NCI-H2227 (cell line): ENCODE results near the gene C1orf21.

ENCODE experiments used
- DNase-seq: peaks from one replicate; lab custom pipeline; 2025; ENCODE audit not compliant: unreplicated experiment; lab: John Stamatoyannopoulos, UW

Gene C1orf21

DNA sequence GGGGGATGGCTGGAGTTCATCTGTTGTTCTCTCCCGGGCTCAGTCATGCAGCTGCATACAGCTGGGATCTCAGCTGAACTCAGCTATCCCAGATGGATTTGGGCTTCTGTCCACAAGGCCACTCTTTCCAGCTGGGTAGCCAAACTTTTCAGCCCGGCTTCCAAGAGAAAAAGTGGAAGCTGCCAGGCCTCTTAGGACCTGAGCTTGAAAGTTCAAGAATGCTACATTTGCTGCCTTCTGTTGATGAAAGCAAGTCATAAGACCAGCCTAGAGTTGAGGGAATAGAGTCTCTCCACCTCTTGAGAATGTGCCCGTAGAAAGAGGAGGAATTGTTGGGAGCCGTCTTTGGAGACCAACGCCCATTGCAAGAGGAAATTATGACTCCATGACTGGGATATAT is 95.3 kb downstream of the C1orf21 start:
- DNase-seq: no peak

DNA sequence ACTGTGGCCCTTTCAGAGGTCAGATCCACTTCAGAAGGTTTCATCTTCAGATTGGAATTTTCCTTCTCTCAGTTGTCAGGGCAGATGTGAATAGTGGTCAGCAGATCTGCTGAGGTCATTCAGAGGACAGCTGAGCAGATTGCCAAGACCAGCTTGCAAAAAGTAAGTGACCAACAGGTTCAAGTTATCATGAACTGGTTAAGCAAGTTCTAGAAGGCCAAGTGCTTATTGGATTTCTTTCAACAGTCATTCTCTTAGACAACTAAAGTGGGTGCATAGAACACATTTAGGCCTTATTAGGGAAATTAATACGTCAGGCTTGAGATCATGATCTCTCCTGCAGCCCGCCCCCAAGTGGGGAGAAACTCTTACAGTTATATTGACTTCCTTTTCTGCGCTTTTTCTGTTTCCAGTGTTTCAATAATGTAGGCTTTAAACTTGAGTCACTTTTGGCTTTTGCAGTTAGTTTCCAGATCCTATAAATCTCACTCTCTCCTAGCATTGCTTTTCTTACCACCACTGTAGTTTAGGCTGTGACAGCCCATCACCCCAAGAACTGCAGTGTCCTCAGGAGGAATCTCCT is 96.4 kb downstream of the C1orf21 start:
- no peak for DNase-seq

DNA sequence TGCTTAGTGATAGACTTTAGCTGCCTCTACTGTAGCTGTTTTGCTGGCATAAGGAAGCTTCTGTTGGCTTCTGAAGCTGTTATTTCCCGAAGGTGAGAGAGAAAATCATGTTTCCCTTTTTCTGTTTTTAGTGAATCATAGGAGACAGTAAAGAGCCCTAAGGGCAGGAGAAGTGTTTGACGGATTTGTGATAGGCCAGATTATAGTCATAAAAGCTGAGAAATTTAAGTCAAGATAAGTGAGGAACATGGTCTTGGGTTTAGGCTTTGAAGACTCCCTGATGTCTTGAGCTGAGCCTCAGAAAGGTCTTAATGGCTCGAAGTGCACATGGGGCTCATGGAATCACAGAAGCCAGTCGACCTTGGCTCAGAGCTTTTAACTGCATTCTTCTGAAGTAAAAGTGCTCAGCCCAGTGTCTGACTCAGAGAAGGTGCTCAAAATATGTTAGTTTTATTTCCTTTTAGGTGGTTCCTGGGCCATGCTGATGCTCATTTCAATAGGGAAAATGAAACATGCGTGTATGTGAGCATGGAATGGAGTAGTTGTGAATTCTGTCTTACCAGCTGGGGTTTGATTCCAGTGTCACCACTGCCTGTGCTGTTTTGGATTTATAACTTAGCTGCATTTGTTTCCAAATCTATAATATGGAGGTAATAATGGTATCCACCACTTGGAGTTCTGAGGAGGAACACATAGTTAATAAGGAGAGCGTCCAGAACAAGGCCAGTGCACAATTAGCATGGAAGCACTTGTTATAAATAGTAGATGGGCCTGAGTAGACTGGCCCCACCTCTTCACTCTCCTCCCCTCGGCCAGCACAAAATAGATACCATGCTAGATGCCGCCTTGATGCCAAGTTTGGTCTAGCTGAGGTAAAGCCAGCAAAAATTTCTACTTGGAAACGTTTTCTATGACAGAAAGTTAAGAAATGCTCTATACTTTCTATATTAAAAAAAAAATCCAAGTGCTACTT is 99.2 kb downstream of the C1orf21 start:
- DNase-seq: no peak

DNA sequence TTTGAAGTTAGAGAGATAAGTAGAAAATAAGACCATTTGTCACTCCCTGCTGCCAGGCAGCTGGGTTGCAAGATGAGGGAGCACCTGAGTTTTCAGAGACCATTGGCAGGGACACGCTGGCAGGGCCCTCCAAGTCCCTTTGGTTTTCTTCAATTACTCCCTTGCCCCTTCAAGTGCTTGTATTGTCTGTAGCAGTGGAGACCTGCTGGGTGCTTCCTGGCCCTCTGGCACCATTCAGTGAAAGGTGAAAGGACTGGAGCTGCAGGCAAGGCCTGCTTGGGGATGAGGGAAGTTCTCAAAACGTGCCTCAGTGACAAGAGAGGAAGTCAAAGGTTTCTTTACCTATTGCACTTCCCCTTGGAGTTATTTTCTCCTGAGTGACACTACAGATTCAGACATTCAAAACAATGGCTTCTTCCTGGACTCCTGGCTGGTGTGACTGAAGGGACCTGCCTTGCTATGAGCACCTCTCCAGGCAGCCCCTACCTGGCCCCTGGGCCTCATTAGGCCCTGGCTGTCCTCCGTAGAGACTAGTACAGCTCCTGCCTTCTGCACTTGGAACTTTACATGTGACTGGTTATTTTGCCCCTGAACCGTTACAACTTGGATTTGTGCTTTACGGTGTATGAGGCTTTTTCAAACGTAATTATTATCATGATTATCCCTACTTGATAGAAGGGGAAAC is 100.1 kb downstream of the C1orf21 start:
- no peak for DNase-seq

DNA sequence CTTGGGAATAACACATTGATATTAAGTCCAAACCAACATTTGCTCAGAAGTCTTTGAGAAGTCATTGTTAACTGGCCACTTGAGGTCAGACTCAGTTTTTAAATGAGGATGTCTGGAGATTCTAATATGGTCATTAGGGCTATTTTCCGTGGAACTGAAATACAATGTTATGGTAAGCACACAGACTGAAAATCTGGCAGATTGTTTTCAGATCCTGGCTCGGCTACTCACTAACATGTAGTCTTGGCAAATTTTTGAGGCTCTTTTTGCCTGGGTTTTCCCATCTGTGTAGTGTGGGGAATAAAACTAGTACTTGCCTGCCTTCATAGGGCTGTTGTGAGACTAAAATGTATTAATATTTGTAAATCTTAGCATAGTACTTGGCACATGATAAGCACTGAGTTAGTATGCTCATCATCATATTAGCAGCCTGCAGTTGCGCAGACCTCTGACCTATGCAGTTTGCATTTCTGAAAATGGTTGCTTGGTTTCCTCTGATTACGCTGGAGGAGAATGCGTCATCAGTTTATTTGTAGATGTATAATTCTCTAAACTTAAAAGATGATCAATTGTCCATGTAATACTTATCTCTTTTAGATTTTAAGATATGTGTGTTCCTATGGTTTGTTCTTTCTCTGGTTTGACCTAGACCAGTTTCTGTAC is 100.8 kb downstream of the C1orf21 start:
- DNase-seq: no peak

DNA sequence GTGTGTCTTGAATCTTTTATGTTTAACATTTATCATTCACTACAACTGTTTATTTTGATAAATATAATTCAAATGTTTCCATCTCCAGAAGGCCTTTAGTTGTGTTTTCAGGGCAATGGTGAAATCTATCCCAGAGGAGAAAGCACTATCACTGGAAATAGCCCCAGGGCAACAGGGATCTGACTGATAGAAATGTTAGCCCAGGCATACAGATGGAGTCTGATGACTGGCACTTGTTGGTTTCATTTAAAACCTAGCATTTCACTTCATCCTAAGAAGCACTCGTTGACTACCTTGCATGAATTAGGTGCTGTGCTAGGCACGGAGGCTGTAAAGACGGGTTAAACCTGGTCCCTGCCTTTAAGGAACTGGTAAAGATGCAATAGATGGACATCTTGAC is 103.1 kb downstream of the C1orf21 start:
- DNase-seq: no peak

DNA sequence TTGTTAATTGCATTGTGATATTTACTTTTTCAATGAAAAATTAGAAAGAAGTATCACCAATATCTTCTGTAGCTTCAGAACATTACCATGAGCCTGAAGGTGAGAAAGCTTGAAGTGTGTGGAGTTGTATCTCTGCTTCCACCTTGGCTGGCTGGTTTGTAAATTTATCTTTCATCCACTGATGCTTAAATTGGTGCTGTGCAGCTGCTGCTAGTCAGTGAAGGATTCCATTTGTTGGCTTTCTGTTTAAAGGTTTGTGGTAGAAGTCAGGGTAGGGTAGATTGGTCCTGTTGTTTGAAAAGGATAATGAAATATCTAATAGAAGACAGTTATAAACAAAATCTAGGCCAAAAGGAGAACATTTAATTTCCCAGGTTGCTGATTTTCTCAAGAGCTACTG is 105.7 kb downstream of the C1orf21 start:
- DNase-seq: no peak

DNA sequence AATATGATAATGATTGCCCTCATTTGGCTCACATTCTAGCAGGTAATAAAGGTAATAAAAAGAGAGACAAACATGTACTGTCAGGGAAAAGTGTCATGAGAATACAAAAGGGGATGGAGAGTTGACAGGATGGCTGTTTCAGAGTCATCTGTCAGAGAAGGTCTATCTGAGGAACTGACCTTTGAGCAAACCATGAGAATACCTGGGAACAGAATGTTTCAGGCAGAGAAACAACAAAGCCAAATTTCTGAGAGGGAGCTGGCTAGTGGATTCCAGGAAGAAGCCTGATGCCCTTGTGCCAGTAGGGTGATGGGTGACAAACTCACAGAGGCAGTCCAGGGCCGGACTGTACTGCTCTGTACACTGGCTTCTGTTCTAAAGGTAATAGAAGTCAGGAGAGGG is 107.2 kb downstream of the C1orf21 start:
- DNase-seq: no peak

DNA sequence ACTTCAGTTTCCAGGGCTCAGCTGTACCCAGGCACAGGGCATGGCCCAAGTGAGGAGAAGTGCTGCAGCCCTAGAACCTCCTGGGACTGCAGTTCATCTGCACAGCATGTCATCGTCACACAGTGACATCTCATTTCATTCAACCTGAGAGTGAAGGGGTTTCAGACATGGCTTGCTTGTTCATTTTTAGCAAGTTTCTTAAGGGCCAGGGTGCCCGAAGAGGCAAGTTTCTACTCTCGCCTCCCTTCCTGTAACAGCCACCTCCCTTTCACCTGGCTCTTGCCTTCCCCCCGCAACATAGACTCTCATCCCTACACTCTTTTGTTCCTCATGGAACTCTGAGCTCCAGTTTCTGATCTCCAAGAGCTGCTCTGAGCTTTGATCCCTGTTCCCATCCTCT is 108.1 kb downstream of the C1orf21 start:
- no peak for DNase-seq

DNA sequence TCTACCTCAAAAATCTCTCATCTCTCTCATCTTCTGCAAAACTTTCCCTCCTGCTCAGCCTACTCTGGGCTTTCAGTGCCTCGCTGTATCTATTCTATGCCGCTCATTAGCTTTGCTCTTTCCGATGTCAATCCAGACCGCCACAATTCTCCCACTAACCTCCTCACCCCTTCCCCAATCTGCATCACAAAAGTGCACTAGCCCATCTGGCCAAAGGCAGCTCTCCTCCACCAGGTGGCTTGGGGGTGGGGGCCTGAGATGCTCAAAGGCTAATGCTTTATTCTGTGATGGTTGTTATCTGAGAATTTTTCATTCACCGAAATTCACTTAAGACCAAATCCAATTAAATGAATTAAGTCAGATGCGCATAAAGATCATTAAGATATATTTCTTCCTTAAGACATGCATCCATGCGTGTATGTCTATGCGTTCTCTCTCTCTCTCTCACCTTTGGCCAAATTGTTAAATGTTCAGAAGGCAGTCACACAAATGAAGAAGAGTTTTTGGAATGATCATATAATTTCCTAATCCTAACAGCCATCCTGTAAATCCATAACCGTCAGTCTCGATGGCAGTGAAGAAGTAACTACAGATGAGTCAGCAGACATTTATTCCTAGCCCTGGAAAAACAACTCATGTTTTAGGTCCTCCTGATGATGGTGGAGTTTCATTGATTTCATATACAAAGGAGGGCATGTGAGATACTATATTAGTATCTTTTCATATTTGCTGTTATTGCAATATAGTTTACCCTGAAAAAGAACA is 111.3 kb downstream of the C1orf21 start:
- no peak for DNase-seq

DNA sequence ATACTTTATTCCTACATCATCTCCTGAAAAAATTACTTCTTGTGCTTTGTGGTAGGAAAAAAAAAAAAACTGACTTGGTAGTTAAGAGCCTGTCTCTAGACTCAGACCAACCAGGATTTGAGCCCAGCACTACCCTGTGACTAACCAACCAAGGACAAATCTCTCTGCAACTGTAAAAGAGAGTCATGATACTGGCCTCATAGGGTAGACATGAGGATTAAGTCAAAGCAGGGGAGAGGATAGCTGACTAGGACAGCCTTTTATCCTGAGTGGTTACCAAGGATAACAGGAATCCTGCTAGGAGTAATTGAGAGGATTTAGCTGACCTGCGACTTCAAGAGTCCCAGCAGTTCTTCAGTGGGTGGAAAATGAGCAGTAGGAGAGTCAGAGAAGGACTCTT is 112.8 kb downstream of the C1orf21 start:
- peak; percentile 29 for DNase-seq

DNA sequence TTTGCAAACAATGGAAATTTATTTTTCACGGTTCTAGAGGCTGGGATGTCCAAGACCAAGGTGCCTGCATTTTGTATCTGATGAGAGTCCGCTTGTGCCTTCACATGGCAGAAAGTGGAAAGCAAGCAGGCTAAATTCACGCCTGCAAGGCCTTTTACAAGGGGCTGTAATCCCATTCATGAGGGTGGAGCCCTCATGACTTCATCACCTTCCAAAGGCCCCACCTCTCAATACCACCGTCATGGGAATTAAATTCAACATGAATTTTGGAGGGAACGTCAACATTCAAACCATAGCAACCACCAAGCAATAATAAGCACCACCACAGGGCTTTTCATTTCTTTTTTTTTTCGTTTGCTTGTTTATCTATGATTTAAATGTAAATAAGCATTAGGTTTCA is 115.3 kb downstream of the C1orf21 start:
- no peak for DNase-seq

DNA sequence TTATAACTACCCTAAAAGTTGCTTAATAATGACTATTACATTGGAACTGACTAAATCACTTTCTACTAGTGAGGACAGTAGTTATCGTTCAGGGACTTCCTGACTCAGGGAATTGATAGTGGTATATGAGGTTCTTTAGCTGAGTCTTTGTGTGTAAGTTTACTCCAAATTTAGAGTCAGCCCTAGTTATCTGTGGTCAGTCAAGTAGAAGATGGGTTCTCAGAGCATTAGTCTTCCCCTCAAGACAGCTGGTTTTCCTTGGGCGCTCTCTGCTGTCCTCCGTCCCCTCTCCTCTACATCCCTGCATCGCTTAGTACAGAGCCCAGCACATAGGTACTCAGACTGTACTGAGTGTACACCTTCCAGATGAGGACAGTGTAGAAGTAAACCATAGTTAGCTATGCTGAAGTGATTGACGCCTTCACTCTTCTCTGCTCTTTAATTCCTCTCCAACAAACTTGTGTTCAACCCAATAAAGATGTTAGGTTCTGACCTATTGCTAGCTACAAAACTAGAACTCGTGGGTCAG is 116.5 kb downstream of the C1orf21 start:
- no peak for DNase-seq

DNA sequence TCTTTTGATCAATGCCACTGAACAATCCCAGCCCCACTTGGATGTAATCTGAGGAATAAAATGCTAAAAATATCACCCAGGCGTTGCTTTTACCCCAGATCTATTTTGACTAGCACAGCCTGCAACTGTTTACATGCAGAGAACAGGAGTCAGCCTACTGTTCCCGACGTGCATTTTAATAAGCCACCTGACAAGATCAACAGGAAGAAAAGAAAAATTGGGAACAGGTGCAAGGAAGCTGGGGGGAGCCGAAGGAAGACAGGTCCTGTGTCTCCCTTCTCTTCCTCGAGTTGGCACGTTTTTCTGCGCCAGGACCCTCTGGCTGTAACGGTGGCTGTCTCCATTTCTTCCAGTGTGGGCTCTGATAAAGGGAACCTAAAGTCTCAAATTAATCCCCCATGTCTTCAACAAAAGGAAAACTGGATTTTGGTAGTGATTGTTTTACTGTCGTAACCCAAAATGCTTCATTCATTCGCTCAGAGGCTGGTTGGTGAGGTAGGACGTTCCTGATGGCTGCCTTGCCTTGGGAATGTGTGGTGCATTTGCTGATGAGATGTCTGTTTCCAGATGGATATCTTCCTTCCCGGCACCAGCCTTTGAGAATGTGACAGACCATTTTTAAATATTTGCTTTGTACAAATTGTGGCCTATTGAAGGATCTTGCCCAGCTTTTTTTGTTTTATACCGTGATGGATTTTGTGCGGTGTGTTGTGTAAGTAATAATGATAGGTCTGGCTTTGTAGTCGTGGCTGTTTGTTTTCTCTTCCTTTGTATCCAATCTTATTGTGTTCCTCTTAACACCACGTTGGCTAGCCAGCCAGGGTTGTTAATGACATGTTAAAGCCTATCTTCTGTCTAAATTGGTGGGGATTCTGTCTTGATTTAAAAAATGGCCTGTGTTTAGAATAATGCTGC is 117.5 kb downstream of the C1orf21 start:
- peak; percentile 72 for DNase-seq

DNA sequence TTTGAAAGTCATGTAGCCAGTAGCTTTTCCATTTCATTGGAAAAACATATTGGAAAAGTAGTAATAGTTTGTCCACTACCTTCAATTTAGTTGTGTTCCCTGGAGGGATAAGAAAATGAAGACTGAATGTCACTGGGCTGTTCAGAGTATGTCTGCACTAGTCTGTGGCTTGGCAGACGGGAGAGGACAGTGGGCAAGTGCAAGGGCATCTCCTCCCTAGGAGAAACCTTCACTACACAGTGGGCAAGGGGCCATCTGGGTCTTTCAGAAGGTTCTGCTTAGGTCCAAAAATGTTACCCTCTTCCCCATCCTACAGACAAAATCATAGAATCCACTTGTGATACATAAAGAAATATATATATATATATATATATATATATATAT is 118.1 kb downstream of the C1orf21 start:
- DNase-seq: no peak

DNA sequence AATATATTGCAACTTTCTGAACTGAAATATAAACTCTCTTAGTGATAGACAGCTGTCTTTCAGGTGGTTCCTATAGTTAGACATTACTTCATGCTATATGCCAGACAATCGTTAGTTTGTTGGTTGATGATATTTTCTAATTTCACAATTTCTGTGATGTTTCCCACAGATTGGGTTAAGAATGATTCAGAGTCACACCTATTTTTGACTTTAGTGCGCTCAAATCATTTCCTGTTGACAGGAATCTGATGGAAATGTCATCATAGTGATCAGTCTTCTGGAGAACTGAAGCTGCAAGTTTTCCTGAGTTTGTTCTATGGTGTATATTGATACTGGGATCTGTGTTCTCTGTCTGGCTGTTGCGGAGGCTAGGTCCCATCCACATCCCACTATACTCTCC is 119.7 kb downstream of the C1orf21 start:
- DNase-seq: no peak

DNA sequence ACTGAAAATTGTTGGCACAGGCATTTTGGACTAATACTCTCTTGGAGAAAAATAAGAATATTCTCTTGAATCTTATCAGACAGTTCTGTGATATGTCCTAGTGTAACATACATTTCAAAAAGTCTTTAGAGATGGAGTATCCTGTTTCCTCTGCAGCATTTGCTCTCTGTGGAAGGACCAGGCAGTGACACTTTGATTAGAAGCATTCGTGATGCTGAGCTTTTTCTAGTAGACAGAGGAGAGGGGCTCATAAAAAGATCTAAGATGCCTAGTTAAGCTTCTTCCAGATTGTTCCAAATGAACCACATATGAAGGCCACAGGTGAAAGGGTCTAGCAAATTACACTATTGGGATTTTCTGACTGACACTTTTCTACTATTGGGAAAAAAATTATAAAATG is 120.3 kb downstream of the C1orf21 start:
- DNase-seq: no peak

DNA sequence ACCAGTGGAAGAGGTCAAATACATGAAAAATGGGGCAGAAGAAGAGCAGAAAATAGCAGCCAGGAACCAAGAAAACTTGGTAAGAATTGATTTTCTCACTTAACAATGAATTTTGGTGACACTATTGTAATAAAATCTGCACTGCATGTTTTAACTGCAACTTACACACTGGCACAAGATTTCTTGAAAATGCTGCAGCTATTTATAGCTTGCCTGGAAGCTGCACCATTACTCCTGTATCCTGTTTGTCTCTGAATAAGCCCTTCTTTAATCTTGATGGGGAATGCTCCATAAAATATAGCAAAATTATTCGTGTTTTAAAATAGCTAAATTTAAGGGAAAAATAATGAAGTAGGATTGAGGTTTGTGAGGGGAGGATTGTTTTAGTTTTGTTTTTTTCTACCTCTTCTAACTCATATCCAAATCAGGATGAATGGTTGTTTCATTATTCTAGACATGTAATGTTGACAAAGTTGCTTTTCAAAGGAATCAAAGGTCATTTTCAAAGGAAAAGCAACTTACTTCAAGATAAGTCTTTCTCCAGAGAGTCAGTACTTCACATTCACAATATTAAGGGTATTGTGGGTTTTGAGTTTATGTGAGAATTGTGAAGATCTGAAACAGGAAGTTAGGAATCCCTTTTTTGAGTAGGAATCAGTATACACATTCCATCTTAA is 120.9 kb downstream of the C1orf21 start:
- DNase-seq: no peak

DNA sequence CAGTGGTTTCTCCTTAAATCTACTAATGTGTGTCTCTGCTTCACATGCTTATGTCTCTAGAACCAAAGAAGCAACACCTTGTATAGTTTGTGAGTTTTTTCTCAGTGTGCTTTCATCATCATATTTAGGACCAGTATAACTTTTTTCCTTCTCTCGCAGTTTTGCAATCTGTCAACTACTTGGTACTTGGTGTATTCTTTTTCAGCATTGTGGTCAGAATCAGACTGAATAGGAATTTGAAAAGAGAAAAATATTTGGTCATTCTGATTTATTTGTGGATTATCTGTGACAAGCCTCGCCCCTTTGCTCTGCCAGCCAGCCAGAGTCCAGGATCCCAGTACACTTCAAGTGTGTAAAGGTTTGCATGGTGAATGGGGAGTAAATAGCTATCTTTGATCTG is 122.3 kb downstream of the C1orf21 start:
- no peak for DNase-seq
